A549 (cell line): Measurements from ENCODE around the gene S1PR1.

Experiments
- CTCF ChIP-seq: fragments of >200 bp; sonication (Bioruptor Twin); formaldehyde crosslinking; IDR thresholded peaks from 3 replicates; pipeline ENCODE4 v1.5.1; 2016
- EHMT2 ChIP-seq: fragments of 200-600 bp; sonication (generic); IDR thresholded peaks from 2 replicates; pipeline ENCODE4 v1.6.1; 2016; ENCODE audit warnings: antibody characterized with exemption, low read depth, mild to moderate bottlenecking, moderate library complexity
- FOSL2 ChIP-seq, 2 experiments: fragments of 450-650 bp in 1 of 2; fragments of >200 bp in 1 of 2; sonication (Bioruptor Twin) in 1 of 2; formaldehyde crosslinking; IDR thresholded peaks; 2 replicates each; pipeline versions ENCODE4 v1.5.0 to v1.6.1; 2016 to 2020; ENCODE audit warnings: mild to moderate bottlenecking in 1 of 2, moderate library complexity in 1 of 2
- RAD21 ChIP-seq, 2 experiments: fragments of >200 bp in 1 of 2; sonication (Bioruptor Twin) in 1 of 2; formaldehyde crosslinking in 1 of 2; IDR thresholded peaks in 1 of 2; conservative IDR thresholded peaks in 1 of 2; 2 replicates in 1 of 2; 3 replicates in 1 of 2; pipeline ENCODE4 v1.6.1; 2012 to 2018; ENCODE audit warnings: inconsistent platforms in 1 of 2

GRCh38 chr1:101240041-101240430, 3.2 kb downstream of the S1PR1 start:
- TF ChIP-seq CTCF: no peak
- no peak for TF ChIP-seq RAD21 (conservative IDR thresholded peaks at IDR 0.05 in 1 of 2, IDR thresholded peaks at IDR 0.05 in 1 of 2)
- no peak for TF ChIP-seq FOSL2 (IDR thresholded peaks at IDR 0.05)
- no peak for TF ChIP-seq FOSL2 (CRISPR knock-in tag; IDR thresholded peaks at IDR 0.05)
- no peak for TF ChIP-seq EHMT2
